Endothelial cell of umbilical vein (primary cell): ENCODE data around the gene TEX48. TPM values are rescaled to one million over a fixed set of nuclear protein-coding genes. Genes with fewer than 3 reads are reported as not detected.

Experiments used
- BruUV-seq: library from RNA; stranded (reverse); fragments of 400-500 nt; replicated peaks from 2 replicates; lab custom pipeline; 2021; lab: Mats Ljungman, UMichigan
- CTCF ChIA-PET: fragments of 300-600, 350-600 bp; sonication (Branson Sonifier 250); formaldehyde crosslinking; loops from one replicate; lab custom pipeline; 2021; ENCODE audit warnings: antibody characterized with exemption, inconsistent platforms; lab: Charles Lee
- POLR2A ChIA-PET: fragments of 300-600, 350-600 bp; sonication (Branson Sonifier 250); formaldehyde crosslinking; loops from one replicate; lab custom pipeline; 2021; ENCODE audit warnings: antibody characterized with exemption, inconsistent platforms; lab: Charles Lee
- DNase-seq: peaks from one replicate; pipeline ENCODE4 v3.0.0-alpha.2; 2011; ENCODE audit warnings: low read depth, low spot score
- FAIRE-seq: peaks from 2 replicates; lab custom pipeline; 2011; peaks lifted over from hg19 to GRCh38; lab: Jason Lieb, UNC
- H2AFZ ChIP-seq: 2 replicates; pipeline ENCODE4 v1.6.0; 2012; ENCODE audit warnings: low read depth, low read length, control low read depth, inconsistent platforms
- H3K27ac ChIP-seq: 2 replicates; pipeline ENCODE4 v1.5.1; 2011; ENCODE audit warnings: low read depth, mild to moderate bottlenecking, control low read depth, low read length, moderate library complexity; ENCODE audit not compliant: insufficient read depth
- H3K27me3 ChIP-seq, 2 experiments: 2 replicates each; pipeline versions ENCODE4 v1.6.0 to v1.6.1; 2011; ENCODE audit warnings: low read length in 2 of 2, mixed read lengths in 1 of 2; ENCODE audit not compliant: control insufficient read depth in 2 of 2, insufficient read depth in 2 of 2
- H3K36me3 ChIP-seq, 2 experiments: 2 replicates in 1 of 2; 3 replicates in 1 of 2; pipeline ENCODE4 v1.5.1; 2011; ENCODE audit warnings: low read length in 2 of 2, mild to moderate bottlenecking in 1 of 2, moderate library complexity in 1 of 2; ENCODE audit not compliant: control insufficient read depth in 2 of 2, insufficient read depth in 2 of 2; ENCODE audit errors: extremely low read depth in 1 of 2
- H3K4me1 ChIP-seq: 3 replicates; pipeline ENCODE4 v1.5.1; 2011; ENCODE audit warnings: mild to moderate bottlenecking, low read length; ENCODE audit not compliant: control insufficient read depth, insufficient read depth; ENCODE audit errors: extremely low read depth
- H3K4me2 ChIP-seq: 2 replicates; pipeline ENCODE4 v1.6.1; 2011; ENCODE audit warnings: low read length, control low read depth, mixed read lengths; ENCODE audit not compliant: insufficient read depth
- H3K4me3 ChIP-seq, 3 experiments: fragments of 200-600 bp in 1 of 3; sonication (generic), shearing (Covaris generic) in 1 of 3; replicated peaks in 1 of 3; 2 replicates each; pipeline ENCODE4 v1.5.1; 2011 to 2016; ENCODE audit warnings: control low read depth in 3 of 3, low read length in 3 of 3, mild to moderate bottlenecking in 2 of 3, inconsistent platforms in 1 of 3, low read depth in 1 of 3, moderate library complexity in 1 of 3; ENCODE audit not compliant: insufficient read depth in 1 of 3
- H3K79me2 ChIP-seq: 2 replicates; pipeline ENCODE4 v1.6.0; 2012; ENCODE audit warnings: low read length, inconsistent platforms; ENCODE audit not compliant: control insufficient read depth, insufficient read depth
- H3K9ac ChIP-seq: replicated peaks from 2 replicates; pipeline ENCODE3; 2011; ENCODE audit warnings: low read length, control low read depth; ENCODE audit not compliant: insufficient read depth; ENCODE audit errors: extremely low read depth
- H3K9me1 ChIP-seq: replicated peaks from 3 replicates; pipeline ENCODE4 v1.6.0; 2011; ENCODE audit warnings: mild to moderate bottlenecking, low read length; ENCODE audit not compliant: control insufficient read depth, insufficient read depth; ENCODE audit errors: extremely low read depth
- H3K9me3 ChIP-seq: replicated peaks from 2 replicates; pipeline ENCODE4 v1.5.1; 2012; ENCODE audit warnings: low read length, inconsistent platforms; ENCODE audit not compliant: control insufficient read depth, insufficient read depth
- H4K20me1 ChIP-seq: replicated peaks from 2 replicates; pipeline ENCODE3; 2011; ENCODE audit warnings: mild to moderate bottlenecking, low read length; ENCODE audit not compliant: control insufficient read depth, insufficient read depth; ENCODE audit errors: extremely low read depth
- EZH2 ChIP-seq: IDR thresholded peaks from 2 replicates; pipeline ENCODE4 v1.6.1; 2012; ENCODE audit warnings: borderline replicate concordance, low read depth, mild to moderate bottlenecking, moderate library complexity, low read length, inconsistent platforms; ENCODE audit not compliant: severe bottlenecking
- FOS ChIP-seq: IDR thresholded peaks from 2 replicates; pipeline ENCODE4 v1.6.1; 2011; ENCODE audit warnings: mild to moderate bottlenecking, low read length, moderate library complexity, borderline replicate concordance; ENCODE audit not compliant: insufficient read depth
- GATA2 ChIP-seq: IDR thresholded peaks from 2 replicates; pipeline ENCODE4 v1.7.0; 2011; ENCODE audit warnings: low read depth, mild to moderate bottlenecking, moderate library complexity, mixed read lengths, low read length; ENCODE audit not compliant: insufficient read length, insufficient read depth
- JUN ChIP-seq: IDR thresholded peaks from 2 replicates; pipeline ENCODE4 v1.6.1; 2011; ENCODE audit warnings: borderline replicate concordance, low read depth; ENCODE audit not compliant: insufficient read length, insufficient read depth
- MYC ChIP-seq: IDR thresholded peaks from one replicate; pipeline ENCODE4 v1.6.1; 2011; ENCODE audit warnings: mild to moderate bottlenecking, low read depth, low read length
- POLR2A ChIP-seq: IDR thresholded peaks from 2 replicates; pipeline ENCODE4 v1.6.1; 2012; ENCODE audit warnings: low read depth, mild to moderate bottlenecking, control low read depth, low read length
- POLR2AphosphoS5 ChIP-seq: IDR thresholded peaks from 2 replicates; pipeline ENCODE4 v1.6.1; 2012; ENCODE audit warnings: low read depth, mild to moderate bottlenecking, control low read depth, low read length, moderate library complexity; ENCODE audit not compliant: insufficient read depth
- dilution Hi-C: fragments of 300-500 bp; cut with MboI; formaldehyde crosslinking; loops from one replicate; pipeline ENCODE4 v1.15.0; 2019; ENCODE audit warnings: low sequenced_read_pairs; ENCODE audit not compliant: extremely low pct_ligation_motif_present
- intact Hi-C: fragments of 100-400 bp; cut with micrococcal nuclease; formaldehyde crosslinking; loops from one replicate; pipeline ENCODE4 v1.10.0; 2022
- polyA plus RNA-seq, 4 experiments: library from polyadenylated mRNA; depleted of rRNA in 3 of 4; stranded (reverse) in 3 of 4; unstranded in 1 of 4; fragments of >200 nt; gene quantifications; 2 replicates each; pipeline versions ENCODE4 v1.2.1 to v1.2.3, GENCODE V29; 2011 to 2012; ENCODE audit warnings: missing spikeins in 1 of 4
- total RNA-seq: library from RNA; stranded (reverse); gene quantifications from 2 replicates; pipeline ENCODE4 v1.2.3, GENCODE V29; 2021
- TF ChIP-seq, protein P1 (sequence below), 2 donors: IDR thresholded peaks; 1 replicate in 1 of 2; 2 replicates in 1 of 2; pipeline ENCODE4 v1.5.1; 2011; ENCODE audit warnings: low read length in 2 of 2, mild to moderate bottlenecking in 2 of 2, moderate library complexity in 2 of 2, control low read depth in 1 of 2, inconsistent platforms in 1 of 2, low read depth in 1 of 2; ENCODE audit not compliant: insufficient read depth in 1 of 2; ENCODE audit errors: extremely low read depth in 1 of 2
- TF ChIP-seq, protein P2 (sequence below): IDR thresholded peaks from 2 replicates; pipeline ENCODE4 v1.6.1; 2011; ENCODE audit not compliant: insufficient read depth, insufficient read length

Gene TEX48
- total and polyA plus RNA-seq, 2 donors (not counting 3 experiments of a cell fraction or from before 2014, with no cell fraction given) = not detected

DNA sequence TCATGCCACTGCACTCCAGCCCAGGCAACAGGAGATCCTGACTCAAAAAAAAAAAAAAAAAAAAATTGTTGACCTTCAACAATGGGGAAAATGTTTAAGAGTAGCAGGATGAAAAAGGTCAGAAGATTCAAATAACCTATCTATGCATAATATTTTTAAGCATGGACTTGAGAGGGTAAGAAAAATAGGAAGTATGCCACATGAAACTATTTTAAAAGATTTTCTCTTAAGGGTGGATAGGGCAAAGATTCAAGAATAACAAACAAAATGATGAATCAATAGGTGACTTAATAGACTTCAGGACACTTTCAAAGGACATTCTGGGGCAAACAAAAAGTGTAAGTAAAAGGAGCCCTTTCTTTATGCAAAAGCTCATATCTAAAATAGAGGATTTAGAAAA, 3.2 kb downstream of the TEX48 start:
- no TSS peak for BruUV-seq
- Histone ChIP-seq H3K27ac (peak overlapping the region; percentile 74), H2AFZ (no peak overlapping the region), H3K9me1 (no peaks in the 10 kb centered on the region), H3K4me2 (no peak overlapping the region), H3K9me3 (no peaks in the 10 kb centered on the region), H3K4me1 (peaks cover 23% of the 10 kb centered on the region), H4K20me1 (no peaks in the 10 kb centered on the region), H3K79me2 (no peaks in the 10 kb centered on the region), H3K27me3 (no peaks in the 10 kb centered on the region), H3K4me3 (no peak overlapping the region), H3K9ac (no peak overlapping the region), H3K36me3 (no peaks in the 10 kb centered on the region)
- DNase-seq (peak; percentile 37), FAIRE-seq (no peak)
- dilution Hi-C loops = no loop called here
- TF ChIP-seq EZH2 (no peak), FOS (peak; percentile 28)
- CTCF ChIA-PET = interaction anchor here (0.6 to 15.3 kb wide), 11 partner anchors 10 to 335 kb away, joined by 3 to 270 read pairs (median 4); no protein-coding TSS in a partner anchor
- POLR2A ChIA-PET = no interaction called here
- intact Hi-C loops = no loop called here

- Histone ChIP-seq H3K27me3 (no peaks in the 10 kb centered on the region), H2AFZ (no peak overlapping the region), H4K20me1 (no peaks in the 10 kb centered on the region), H3K4me3 (no peak overlapping the region), H3K36me3 (no peaks in the 10 kb centered on the region), H3K4me1 (peaks cover 23% of the 10 kb centered on the region), H3K9me1 (no peaks in the 10 kb centered on the region), H3K27ac (peak overlapping the region; percentile 74), H3K79me2 (no peaks in the 10 kb centered on the region), H3K9ac (peak overlapping the region; percentile 48), H3K4me2 (no peak overlapping the region), H3K9me3 (no peaks in the 10 kb centered on the region)
- POLR2A ChIA-PET = no interaction called here
- CTCF ChIA-PET = interaction anchor here (0.6 to 15.3 kb wide), 12 partner anchors 8 to 336 kb away, joined by 3 to 270 read pairs (median 5); no protein-coding TSS in a partner anchor
- intact Hi-C loops = no loop called here
- dilution Hi-C loops = no loop called here
- FAIRE-seq (no peak), DNase-seq (no peak)
- TF ChIP-seq EZH2 (no peak), POLR2A (no peak), MYC (no peak), POLR2AphosphoS5 (no peak), FOS (no peak), JUN (no peak), GATA2 (no peak)
- TF ChIP-seq, protein P1, sequence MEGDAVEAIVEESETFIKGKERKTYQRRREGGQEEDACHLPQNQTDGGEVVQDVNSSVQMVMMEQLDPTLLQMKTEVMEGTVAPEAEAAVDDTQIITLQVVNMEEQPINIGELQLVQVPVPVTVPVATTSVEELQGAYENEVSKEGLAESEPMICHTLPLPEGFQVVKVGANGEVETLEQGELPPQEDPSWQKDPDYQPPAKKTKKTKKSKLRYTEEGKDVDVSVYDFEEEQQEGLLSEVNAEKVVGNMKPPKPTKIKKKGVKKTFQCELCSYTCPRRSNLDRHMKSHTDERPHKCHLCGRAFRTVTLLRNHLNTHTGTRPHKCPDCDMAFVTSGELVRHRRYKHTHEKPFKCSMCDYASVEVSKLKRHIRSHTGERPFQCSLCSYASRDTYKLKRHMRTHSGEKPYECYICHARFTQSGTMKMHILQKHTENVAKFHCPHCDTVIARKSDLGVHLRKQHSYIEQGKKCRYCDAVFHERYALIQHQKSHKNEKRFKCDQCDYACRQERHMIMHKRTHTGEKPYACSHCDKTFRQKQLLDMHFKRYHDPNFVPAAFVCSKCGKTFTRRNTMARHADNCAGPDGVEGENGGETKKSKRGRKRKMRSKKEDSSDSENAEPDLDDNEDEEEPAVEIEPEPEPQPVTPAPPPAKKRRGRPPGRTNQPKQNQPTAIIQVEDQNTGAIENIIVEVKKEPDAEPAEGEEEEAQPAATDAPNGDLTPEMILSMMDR (IDR thresholded peaks at IDR 0.05; ENCODE audit: extremely low read depth in 1 of 2, insufficient read depth in 1 of 2, low read depth in 1 of 2, low read length in 2 of 2) = no peak
- TF ChIP-seq, protein P2, sequence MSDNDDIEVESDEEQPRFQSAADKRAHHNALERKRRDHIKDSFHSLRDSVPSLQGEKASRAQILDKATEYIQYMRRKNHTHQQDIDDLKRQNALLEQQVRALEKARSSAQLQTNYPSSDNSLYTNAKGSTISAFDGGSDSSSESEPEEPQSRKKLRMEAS = no peak
- no TSS peak for BruUV-seq
These were observed 3.9 kb downstream of the TEX48 start for GRCh38 chr9:114678130-114678529.
